Endothelial cell of umbilical vein (primary cell): ENCODE data around the gene BAMBI. TPM values are rescaled to one million over a fixed set of nuclear protein-coding genes. Genes with fewer than 3 reads are reported as not detected.

Experiments
- BruUV-seq: library from RNA; stranded (reverse); fragments of 400-500 nt; replicated peaks from 2 replicates; lab custom pipeline; 2021; lab: Mats Ljungman, UMichigan
- CTCF ChIA-PET: fragments of 300-600, 350-600 bp; sonication (Branson Sonifier 250); formaldehyde crosslinking; loops from one replicate; lab custom pipeline; 2021; ENCODE audit warnings: antibody characterized with exemption, inconsistent platforms; lab: Charles Lee
- POLR2A ChIA-PET: fragments of 300-600, 350-600 bp; sonication (Branson Sonifier 250); formaldehyde crosslinking; loops from one replicate; lab custom pipeline; 2021; ENCODE audit warnings: antibody characterized with exemption, inconsistent platforms; lab: Charles Lee
- DNase-seq: peaks from one replicate; pipeline ENCODE4 v3.0.0-alpha.2; 2011; ENCODE audit warnings: low read depth, low spot score
- FAIRE-seq: peaks from 2 replicates; lab custom pipeline; 2011; peaks lifted over from hg19 to GRCh38; lab: Jason Lieb, UNC
- H2AFZ ChIP-seq: 2 replicates; pipeline ENCODE4 v1.6.0; 2012; ENCODE audit warnings: low read depth, low read length, control low read depth, inconsistent platforms
- H3K27ac ChIP-seq: 2 replicates; pipeline ENCODE4 v1.5.1; 2011; ENCODE audit warnings: low read depth, mild to moderate bottlenecking, control low read depth, low read length, moderate library complexity; ENCODE audit not compliant: insufficient read depth
- H3K27me3 ChIP-seq, 2 experiments: 2 replicates each; pipeline versions ENCODE4 v1.6.0 to v1.6.1; 2011; ENCODE audit warnings: low read length in 2 of 2, mixed read lengths in 1 of 2; ENCODE audit not compliant: control insufficient read depth in 2 of 2, insufficient read depth in 2 of 2
- H3K36me3 ChIP-seq, 2 experiments: 2 replicates in 1 of 2; 3 replicates in 1 of 2; pipeline ENCODE4 v1.5.1; 2011; ENCODE audit warnings: low read length in 2 of 2, mild to moderate bottlenecking in 1 of 2, moderate library complexity in 1 of 2; ENCODE audit not compliant: control insufficient read depth in 2 of 2, insufficient read depth in 2 of 2; ENCODE audit errors: extremely low read depth in 1 of 2
- H3K4me1 ChIP-seq: 3 replicates; pipeline ENCODE4 v1.5.1; 2011; ENCODE audit warnings: mild to moderate bottlenecking, low read length; ENCODE audit not compliant: control insufficient read depth, insufficient read depth; ENCODE audit errors: extremely low read depth
- H3K4me2 ChIP-seq: 2 replicates; pipeline ENCODE4 v1.6.1; 2011; ENCODE audit warnings: low read length, control low read depth, mixed read lengths; ENCODE audit not compliant: insufficient read depth
- H3K4me3 ChIP-seq, 3 experiments: fragments of 200-600 bp in 1 of 3; sonication (generic), shearing (Covaris generic) in 1 of 3; replicated peaks in 1 of 3; 2 replicates each; pipeline ENCODE4 v1.5.1; 2011 to 2016; ENCODE audit warnings: control low read depth in 3 of 3, low read length in 3 of 3, mild to moderate bottlenecking in 2 of 3, inconsistent platforms in 1 of 3, low read depth in 1 of 3, moderate library complexity in 1 of 3; ENCODE audit not compliant: insufficient read depth in 1 of 3
- H3K79me2 ChIP-seq: 2 replicates; pipeline ENCODE4 v1.6.0; 2012; ENCODE audit warnings: low read length, inconsistent platforms; ENCODE audit not compliant: control insufficient read depth, insufficient read depth
- H3K9ac ChIP-seq: replicated peaks from 2 replicates; pipeline ENCODE3; 2011; ENCODE audit warnings: low read length, control low read depth; ENCODE audit not compliant: insufficient read depth; ENCODE audit errors: extremely low read depth
- H3K9me1 ChIP-seq: replicated peaks from 3 replicates; pipeline ENCODE4 v1.6.0; 2011; ENCODE audit warnings: mild to moderate bottlenecking, low read length; ENCODE audit not compliant: control insufficient read depth, insufficient read depth; ENCODE audit errors: extremely low read depth
- H3K9me3 ChIP-seq: replicated peaks from 2 replicates; pipeline ENCODE4 v1.5.1; 2012; ENCODE audit warnings: low read length, inconsistent platforms; ENCODE audit not compliant: control insufficient read depth, insufficient read depth
- H4K20me1 ChIP-seq: replicated peaks from 2 replicates; pipeline ENCODE3; 2011; ENCODE audit warnings: mild to moderate bottlenecking, low read length; ENCODE audit not compliant: control insufficient read depth, insufficient read depth; ENCODE audit errors: extremely low read depth
- EZH2 ChIP-seq: IDR thresholded peaks from 2 replicates; pipeline ENCODE4 v1.6.1; 2012; ENCODE audit warnings: borderline replicate concordance, low read depth, mild to moderate bottlenecking, moderate library complexity, low read length, inconsistent platforms; ENCODE audit not compliant: severe bottlenecking
- FOS ChIP-seq: IDR thresholded peaks from 2 replicates; pipeline ENCODE4 v1.6.1; 2011; ENCODE audit warnings: mild to moderate bottlenecking, low read length, moderate library complexity, borderline replicate concordance; ENCODE audit not compliant: insufficient read depth
- GATA2 ChIP-seq: IDR thresholded peaks from 2 replicates; pipeline ENCODE4 v1.7.0; 2011; ENCODE audit warnings: low read depth, mild to moderate bottlenecking, moderate library complexity, mixed read lengths, low read length; ENCODE audit not compliant: insufficient read length, insufficient read depth
- JUN ChIP-seq: IDR thresholded peaks from 2 replicates; pipeline ENCODE4 v1.6.1; 2011; ENCODE audit warnings: borderline replicate concordance, low read depth; ENCODE audit not compliant: insufficient read length, insufficient read depth
- MYC ChIP-seq: IDR thresholded peaks from one replicate; pipeline ENCODE4 v1.6.1; 2011; ENCODE audit warnings: mild to moderate bottlenecking, low read depth, low read length
- POLR2A ChIP-seq: IDR thresholded peaks from 2 replicates; pipeline ENCODE4 v1.6.1; 2012; ENCODE audit warnings: low read depth, mild to moderate bottlenecking, control low read depth, low read length
- POLR2AphosphoS5 ChIP-seq: IDR thresholded peaks from 2 replicates; pipeline ENCODE4 v1.6.1; 2012; ENCODE audit warnings: low read depth, mild to moderate bottlenecking, control low read depth, low read length, moderate library complexity; ENCODE audit not compliant: insufficient read depth
- dilution Hi-C: fragments of 300-500 bp; cut with MboI; formaldehyde crosslinking; loops from one replicate; pipeline ENCODE4 v1.15.0; 2019; ENCODE audit warnings: low sequenced_read_pairs; ENCODE audit not compliant: extremely low pct_ligation_motif_present
- intact Hi-C: fragments of 100-400 bp; cut with micrococcal nuclease; formaldehyde crosslinking; loops from one replicate; pipeline ENCODE4 v1.10.0; 2022
- polyA plus RNA-seq, 4 experiments: library from polyadenylated mRNA; depleted of rRNA in 3 of 4; stranded (reverse) in 3 of 4; unstranded in 1 of 4; fragments of >200 nt; gene quantifications; 2 replicates each; pipeline versions ENCODE4 v1.2.1 to v1.2.3, GENCODE V29; 2011 to 2012; ENCODE audit warnings: missing spikeins in 1 of 4
- total RNA-seq: library from RNA; stranded (reverse); gene quantifications from 2 replicates; pipeline ENCODE4 v1.2.3, GENCODE V29; 2021
- TF ChIP-seq, protein P1 (sequence below): IDR thresholded peaks from 2 replicates; pipeline ENCODE4 v1.6.1; 2011; ENCODE audit not compliant: insufficient read depth, insufficient read length
- TF ChIP-seq, protein P2 (sequence below), 2 donors: IDR thresholded peaks; 1 replicate in 1 of 2; 2 replicates in 1 of 2; pipeline ENCODE4 v1.5.1; 2011; ENCODE audit warnings: low read length in 2 of 2, mild to moderate bottlenecking in 2 of 2, moderate library complexity in 2 of 2, control low read depth in 1 of 2, inconsistent platforms in 1 of 2, low read depth in 1 of 2; ENCODE audit not compliant: insufficient read depth in 1 of 2; ENCODE audit errors: extremely low read depth in 1 of 2

Gene BAMBI
- total and polyA plus RNA-seq, 2 donors (not counting 3 experiments of a cell fraction or from before 2014, with no cell fraction given) = 3.2 to 4.3 TPM

DNA sequence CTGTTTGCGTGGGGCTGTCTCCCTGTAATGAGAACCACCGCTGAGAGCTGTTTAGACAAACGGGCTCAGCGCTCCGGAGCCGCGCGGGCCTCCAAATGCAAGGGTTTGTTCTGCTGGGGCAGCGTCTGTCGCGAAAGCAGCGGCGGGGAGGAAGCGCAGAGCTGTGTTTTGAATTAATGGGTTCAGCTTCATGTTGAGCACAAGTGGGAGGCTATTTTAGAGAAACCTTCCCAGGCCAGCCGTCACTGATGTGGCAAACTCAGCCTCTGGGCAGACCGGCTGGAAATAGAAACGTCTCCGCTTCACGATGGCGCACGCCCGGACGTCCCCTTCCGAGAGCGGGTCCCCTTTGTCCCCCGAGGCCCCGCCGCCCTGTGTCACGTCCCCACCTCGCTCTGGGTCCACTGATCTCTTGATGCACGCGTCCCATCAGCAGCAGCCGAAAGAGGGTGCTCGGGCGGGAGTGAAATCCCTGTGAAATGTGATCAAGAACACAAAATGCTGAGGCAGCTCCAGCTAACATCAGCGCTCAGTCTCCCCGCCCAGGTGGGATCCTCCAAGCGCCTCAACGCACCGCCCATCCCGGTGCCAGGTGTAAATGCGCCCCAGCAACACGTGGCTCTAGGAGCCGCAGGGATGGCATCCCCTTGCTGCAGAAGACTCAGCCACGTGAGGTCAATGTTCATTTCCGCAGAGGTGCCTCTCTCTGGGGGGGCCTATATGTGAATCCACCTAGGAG is 44.9 kb downstream of the BAMBI start:
- H3K4me2 ChIP-seq = peak overlapping the region; percentile 88
- peak overlapping the region; percentile 94 for H2AFZ ChIP-seq
- H3K36me3 ChIP-seq = no peaks in the 10 kb centered on the region
- H3K79me2 ChIP-seq = no peaks in the 10 kb centered on the region
- dilution Hi-C loops = no loop called here
- ChIA-PET CTCF (interaction anchor here (1.0 to 1.7 kb wide), 2 partner anchors 45 to 269 kb away, joined by 4 to 6 read pairs; partner anchors contain the start of gene BAMBI), POLR2A (interaction anchor here (0.7 kb wide), 1 partner anchor 110 kb away, joined by 4 read pairs; no protein-coding TSS in a partner anchor)
- H3K27me3 ChIP-seq = no peaks in the 10 kb centered on the region
- intact Hi-C loops = no loop called here
- FAIRE-seq (peak; percentile 31), DNase-seq (peak; percentile 36)
- peaks cover 16% of the 10 kb centered on the region for H3K4me1 ChIP-seq
- H3K27ac ChIP-seq = no peak overlapping the region
- no peaks in the 10 kb centered on the region for H3K9me3 ChIP-seq
- H3K9me1 ChIP-seq = no peaks in the 10 kb centered on the region
- no TSS peak for BruUV-seq
- peak overlapping the region; percentile 25 to 57 (median 55) for H3K4me3 ChIP-seq
- TF ChIP-seq, protein P1, sequence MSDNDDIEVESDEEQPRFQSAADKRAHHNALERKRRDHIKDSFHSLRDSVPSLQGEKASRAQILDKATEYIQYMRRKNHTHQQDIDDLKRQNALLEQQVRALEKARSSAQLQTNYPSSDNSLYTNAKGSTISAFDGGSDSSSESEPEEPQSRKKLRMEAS = no peak
- no peak for TF ChIP-seq EZH2
- no peak for TF ChIP-seq POLR2AphosphoS5
- TF ChIP-seq MYC = no peak
- TF ChIP-seq, protein P2, sequence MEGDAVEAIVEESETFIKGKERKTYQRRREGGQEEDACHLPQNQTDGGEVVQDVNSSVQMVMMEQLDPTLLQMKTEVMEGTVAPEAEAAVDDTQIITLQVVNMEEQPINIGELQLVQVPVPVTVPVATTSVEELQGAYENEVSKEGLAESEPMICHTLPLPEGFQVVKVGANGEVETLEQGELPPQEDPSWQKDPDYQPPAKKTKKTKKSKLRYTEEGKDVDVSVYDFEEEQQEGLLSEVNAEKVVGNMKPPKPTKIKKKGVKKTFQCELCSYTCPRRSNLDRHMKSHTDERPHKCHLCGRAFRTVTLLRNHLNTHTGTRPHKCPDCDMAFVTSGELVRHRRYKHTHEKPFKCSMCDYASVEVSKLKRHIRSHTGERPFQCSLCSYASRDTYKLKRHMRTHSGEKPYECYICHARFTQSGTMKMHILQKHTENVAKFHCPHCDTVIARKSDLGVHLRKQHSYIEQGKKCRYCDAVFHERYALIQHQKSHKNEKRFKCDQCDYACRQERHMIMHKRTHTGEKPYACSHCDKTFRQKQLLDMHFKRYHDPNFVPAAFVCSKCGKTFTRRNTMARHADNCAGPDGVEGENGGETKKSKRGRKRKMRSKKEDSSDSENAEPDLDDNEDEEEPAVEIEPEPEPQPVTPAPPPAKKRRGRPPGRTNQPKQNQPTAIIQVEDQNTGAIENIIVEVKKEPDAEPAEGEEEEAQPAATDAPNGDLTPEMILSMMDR (IDR thresholded peaks at IDR 0.05; ENCODE audit: extremely low read depth in 1 of 2, insufficient read depth in 1 of 2, low read depth in 1 of 2, low read length in 2 of 2) = no peak
- no peak for TF ChIP-seq FOS
- no peak for TF ChIP-seq POLR2A
- no peak for TF ChIP-seq GATA2
- TF ChIP-seq JUN = no peak
- H3K9ac ChIP-seq = peak overlapping the region; percentile 46
- H4K20me1 ChIP-seq = no peaks in the 10 kb centered on the region
